GM21786 (cell line): Measurements from ENCODE around the gene TTLL11.

Experiments used
- ATAC-seq: cut with Tn5 transposase; IDR thresholded peaks from one replicate; pipeline ENCODE4 v1.9.1; 2021; ENCODE audit not compliant: unreplicated experiment

Gene TTLL11

GRCh38 chr9:121887553-121888437, 205.3 kb downstream of the TTLL11 start:
- no peak for ATAC-seq

- ATAC-seq, result no peak
Observed at GRCh38 chr9:121886759-121887485, 206.2 kb downstream of the TTLL11 start.

GRCh38 chr9:121885345-121885901, 207.7 kb downstream of the TTLL11 start:
- ATAC-seq, result no peak

- ATAC-seq, result no peak
Observed at GRCh38 chr9:121884057-121884541, 209.0 kb downstream of the TTLL11 start.

GRCh38 chr9:121883281-121884056, 209.6 kb downstream of the TTLL11 start:
- ATAC-seq, result no peak

- no peak for ATAC-seq
Observed at GRCh38 chr9:121881920-121882500, 211.1 kb downstream of the TTLL11 start.

GRCh38 chr9:121880343-121880898, 212.7 kb downstream of the TTLL11 start:
- ATAC-seq, result no peak

- ATAC-seq, result no peak
Observed at GRCh38 chr9:121878271-121878822, 214.8 kb downstream of the TTLL11 start.

GRCh38 chr9:121876658-121877271, 216.3 kb downstream of the TTLL11 start:
- ATAC-seq, result no peak

GRCh38 chr9:121876255-121876654, 216.9 kb downstream of the TTLL11 start:
- ATAC-seq, result no peak

- no peak for ATAC-seq
Observed at GRCh38 chr9:121874524-121874923, 218.6 kb downstream of the TTLL11 start.

- no peak for ATAC-seq
Observed at GRCh38 chr9:121871431-121872025, 221.6 kb downstream of the TTLL11 start.

- no peak for ATAC-seq
Observed at GRCh38 chr9:121870271-121870670, 222.8 kb downstream of the TTLL11 start.

- ATAC-seq, result no peak
Observed at GRCh38 chr9:121868626-121869025, 224.5 kb downstream of the TTLL11 start.

- ATAC-seq, result no peak
Observed at GRCh38 chr9:121866927-121867326, 226.2 kb downstream of the TTLL11 start.

- no peak for ATAC-seq
Observed at GRCh38 chr9:121865884-121866283, 227.2 kb downstream of the TTLL11 start.

- no peak for ATAC-seq
Observed at GRCh38 chr9:121865060-121865459, 228.0 kb downstream of the TTLL11 start.

GRCh38 chr9:121863955-121864354, 229.2 kb downstream of the TTLL11 start:
- no peak for ATAC-seq
